Neural cell (in vitro differentiated cells): Measurements from ENCODE around the gene ZDHHC8. TPM values are rescaled to one million over a fixed set of nuclear protein-coding genes. Genes with fewer than 3 reads are reported as not detected.

Experiments used
- H2AFZ ChIP-seq: fragments of 200-600, 300-800 bp; sonication (generic), shearing (Covaris generic); 2 replicates; pipeline ENCODE4 v1.6.0; 2014; ENCODE audit warnings: low read depth, mild to moderate bottlenecking, antibody characterized with exemption, low read length, moderate library complexity
- H3F3A ChIP-seq: fragments of 200-600 bp; shearing (Covaris generic); 2 replicates; pipeline ENCODE4 v1.6.1; 2016; ENCODE audit warnings: mild to moderate bottlenecking, moderate library complexity, mixed read lengths, antibody characterized with exemption, low read length; ENCODE audit not compliant: insufficient read depth, poor library complexity, severe bottlenecking
- H3K27ac ChIP-seq: fragments of 200-600, 300-800 bp; sonication (generic), shearing (Covaris generic); 2 replicates; pipeline ENCODE4 v1.5.1; 2014; ENCODE audit warnings: mild to moderate bottlenecking, low read length, moderate library complexity
- H3K27me3 ChIP-seq: fragments of 300-800, 200-600 bp; sonication (generic), shearing (Covaris generic); 2 replicates; pipeline ENCODE4 v1.6.0; 2014; ENCODE audit warnings: mild to moderate bottlenecking, low read depth, low read length, moderate library complexity; ENCODE audit not compliant: insufficient read depth
- H3K36me3 ChIP-seq: fragments of 300-800, 200-600 bp; sonication (generic), shearing (Covaris generic); 2 replicates; pipeline ENCODE4 v1.5.1; 2014; ENCODE audit warnings: mild to moderate bottlenecking, antibody characterized with exemption, low read length, moderate library complexity; ENCODE audit not compliant: insufficient read depth
- H3K4me2 ChIP-seq: fragments of 300-800, 200-600 bp; sonication (generic), shearing (Covaris generic); 2 replicates; pipeline ENCODE4 v1.6.0; 2014; ENCODE audit warnings: mild to moderate bottlenecking, low read length
- H3K4me3 ChIP-seq: fragments of 300-800, 200-600 bp; sonication (generic), shearing (Covaris generic); 2 replicates; pipeline ENCODE4 v1.5.1; 2014; ENCODE audit warnings: mild to moderate bottlenecking, low read length, moderate library complexity
- H3K79me2 ChIP-seq: fragments of 200-600 bp; shearing (Covaris generic); replicated peaks from 2 replicates; pipeline ENCODE4 v1.6.0; 2014; ENCODE audit warnings: mild to moderate bottlenecking, low read length, moderate library complexity; ENCODE audit not compliant: insufficient read depth
- H3K9ac ChIP-seq: fragments of 300-800, 200-600 bp; sonication (generic), shearing (Covaris generic); 2 replicates; pipeline ENCODE4 v1.6.1; 2016; ENCODE audit warnings: mild to moderate bottlenecking, low read length, mixed read lengths
- H3K9me2 ChIP-seq: fragments of 200-600 bp; shearing (Covaris generic); 2 replicates; pipeline ENCODE4 v1.6.1; 2016; ENCODE audit warnings: mild to moderate bottlenecking, low read length, mixed read lengths; ENCODE audit not compliant: insufficient read depth
- H3K9me3 ChIP-seq: fragments of 200-600, 300-800 bp; sonication (generic), shearing (Covaris generic); 2 replicates; pipeline ENCODE4 v1.6.1; 2016; ENCODE audit warnings: mild to moderate bottlenecking, mixed run types, low read length, moderate library complexity, mixed read lengths
- H4K20me1 ChIP-seq: fragments of 200-600 bp; shearing (Covaris generic); 2 replicates; pipeline ENCODE4 v1.6.1; 2016; ENCODE audit warnings: mild to moderate bottlenecking, mixed run types; ENCODE audit not compliant: insufficient read depth
- CTCF ChIP-seq: fragments of 450-650 bp; IDR thresholded peaks from 2 replicates; pipeline ENCODE4 v1.5.1; 2014; ENCODE audit warnings: antibody characterized with exemption, mild to moderate bottlenecking, moderate library complexity; ENCODE audit not compliant: poor library complexity, severe bottlenecking
- EP300 ChIP-seq: fragments of 450-650 bp; conservative IDR thresholded peaks from 2 replicates; pipeline ENCODE4 v1.6.1; 2014; ENCODE audit warnings: antibody characterized with exemption, mild to moderate bottlenecking, moderate library complexity; ENCODE audit not compliant: poor library complexity, severe bottlenecking
- EZH2 ChIP-seq: fragments of 200-600, 300-800 bp; shearing (Covaris generic), sonication (generic); IDR thresholded peaks from 2 replicates; pipeline ENCODE4 v1.6.1; 2014; ENCODE audit warnings: antibody characterized with exemption, low read length, borderline replicate concordance, mild to moderate bottlenecking; ENCODE audit not compliant: insufficient read depth, poor library complexity, severe bottlenecking
- MXI1 ChIP-seq: fragments of 450-650 bp; conservative IDR thresholded peaks from 2 replicates; pipeline ENCODE4 v1.6.1; 2014; ENCODE audit warnings: antibody characterized with exemption, mild to moderate bottlenecking; ENCODE audit not compliant: poor library complexity, severe bottlenecking
- POLR2AphosphoS5 ChIP-seq: IDR thresholded peaks from 2 replicates; pipeline ENCODE4 v1.6.1; 2012
- RAD21 ChIP-seq: fragments of 450-650 bp; conservative IDR thresholded peaks from 2 replicates; pipeline ENCODE4 v1.6.1; 2014; ENCODE audit warnings: antibody characterized with exemption, mild to moderate bottlenecking, moderate library complexity
- REST ChIP-seq: IDR thresholded peaks from 2 replicates; pipeline ENCODE4 v1.6.1; 2012; ENCODE audit warnings: borderline replicate concordance
- SMC3 ChIP-seq: fragments of 450-650 bp; conservative IDR thresholded peaks from 2 replicates; pipeline ENCODE4 v1.6.1; 2014; ENCODE audit warnings: antibody characterized with exemption, mild to moderate bottlenecking, moderate library complexity; ENCODE audit not compliant: poor library complexity
- TAF1 ChIP-seq: IDR thresholded peaks from 2 replicates; pipeline ENCODE4 v1.6.1; 2012; ENCODE audit warnings: low read depth
- polyA plus RNA-seq: library from polyadenylated mRNA; depleted of rRNA; stranded (reverse); fragments of >200 nt; gene quantifications from 2 replicates; pipeline ENCODE4 v1.2.3, GENCODE V29; 2014

Gene ZDHHC8
- polyA plus RNA-seq, 1 donor from 2014 or later: 4.5 TPM

- H3K27ac ChIP-seq: peak overlapping the region; percentile 33
- H3K9me3 ChIP-seq: no peaks in the 10 kb centered on the region
- no peaks in the 10 kb centered on the region for H4K20me1 ChIP-seq
- no peaks in the 10 kb centered on the region for H3K36me3 ChIP-seq
- H3K9me2 ChIP-seq: no peaks in the 10 kb centered on the region
- no peaks in the 10 kb centered on the region for H3F3A ChIP-seq
- peak overlapping the region; percentile 25 for H3K4me3 ChIP-seq
- H3K27me3 ChIP-seq: no peaks in the 10 kb centered on the region
- no peak overlapping the region for H3K4me2 ChIP-seq
- no peak overlapping the region for H2AFZ ChIP-seq
- TF ChIP-seq CTCF (no peak), REST (no peak), RAD21 (no peak), POLR2AphosphoS5 (no peak), EP300 (peak; percentile 4), MXI1 (no peak), TAF1 (no peak)
- H3K79me2 ChIP-seq: no peaks in the 10 kb centered on the region
- H3K9ac ChIP-seq: no peak overlapping the region
Observed at GRCh38 chr22:20178915-20179227, 47.3 kb downstream of the ZDHHC8 start.

- H3K9ac ChIP-seq: no peak overlapping the region
- H3K4me3 ChIP-seq: no peak overlapping the region
- no peak overlapping the region for H3K27ac ChIP-seq
- H3K9me2 ChIP-seq: no peaks in the 10 kb centered on the region
- no peaks in the 10 kb centered on the region for H3K27me3 ChIP-seq
- no peaks in the 10 kb centered on the region for H3K9me3 ChIP-seq
- no peak overlapping the region for H2AFZ ChIP-seq
- TF ChIP-seq POLR2AphosphoS5 (no peak), TAF1 (no peak), CTCF (no peak), REST (no peak), EP300 (no peak), SMC3 (no peak), EZH2 (no peak), RAD21 (no peak), MXI1 (no peak)
- H3K4me2 ChIP-seq: no peak overlapping the region
- H4K20me1 ChIP-seq: no peaks in the 10 kb centered on the region
- no peaks in the 10 kb centered on the region for H3K36me3 ChIP-seq
- no peaks in the 10 kb centered on the region for H3K79me2 ChIP-seq
- no peaks in the 10 kb centered on the region for H3F3A ChIP-seq
Observed at GRCh38 chr22:20179455-20180244, 48.0 kb downstream of the ZDHHC8 start.
